MM.1S (cell line): ENCODE measurements around the gene TAPT1.

Source experiments
- DNase-seq: peaks from one replicate; pipeline ENCODE4 v3.0.0-alpha.2; 2015
- H2AFZ ChIP-seq: fragments of 300-600 bp; sonication (generic); 2 replicates; pipeline ENCODE4 v1.6.0; 2016; ENCODE audit warnings: antibody characterized with exemption, low read length
- H3F3A ChIP-seq: fragments of 300-600 bp; sonication (generic); 2 replicates; pipeline ENCODE4 v1.6.1; 2016; ENCODE audit warnings: mild to moderate bottlenecking, antibody characterized with exemption, low read length, moderate library complexity, mixed read lengths; ENCODE audit not compliant: insufficient read depth
- H3K27ac ChIP-seq: fragments of 300-600 bp; sonication (generic); 2 replicates; pipeline ENCODE4 v1.5.1; 2016; ENCODE audit warnings: mild to moderate bottlenecking, low read length
- H3K27me3 ChIP-seq: fragments of 300-600 bp; sonication (generic); replicated peaks from 2 replicates; pipeline ENCODE4 v1.6.0; 2016; ENCODE audit warnings: low read length; ENCODE audit not compliant: insufficient read depth
- H3K36me3 ChIP-seq: fragments of 300-600 bp; sonication (generic); replicated peaks from 2 replicates; pipeline ENCODE4 v1.6.1; 2016; ENCODE audit warnings: mild to moderate bottlenecking, low read length, mixed read lengths; ENCODE audit not compliant: insufficient read depth
- H3K4me1 ChIP-seq: fragments of 300-600 bp; sonication (generic); 2 replicates; pipeline ENCODE4 v1.6.1; 2016; ENCODE audit warnings: low read length, mixed read lengths
- H3K4me2 ChIP-seq: fragments of 300-600 bp; sonication (generic); 2 replicates; pipeline ENCODE4 v1.6.0; 2016; ENCODE audit warnings: low read depth, low read length
- H3K4me3 ChIP-seq: fragments of 300-600 bp; sonication (generic); 2 replicates; pipeline ENCODE4 v1.5.1; 2016; ENCODE audit warnings: low read length, mixed read lengths
- H3K79me2 ChIP-seq: fragments of 300-600 bp; sonication (generic); 2 replicates; pipeline ENCODE4 v1.6.1; 2016; ENCODE audit warnings: mixed run types, low read length, mixed read lengths
- H3K9ac ChIP-seq: fragments of 300-600 bp; sonication (generic); 2 replicates; pipeline ENCODE4 v1.6.1; 2016; ENCODE audit warnings: low read length, mixed read lengths
- H3K9me2 ChIP-seq: fragments of 300-600 bp; sonication (generic); replicated peaks from 2 replicates; pipeline ENCODE4 v1.6.1; 2016; ENCODE audit warnings: mild to moderate bottlenecking, low read length, mixed read lengths; ENCODE audit not compliant: insufficient read depth
- H3K9me3 ChIP-seq: fragments of 300-600 bp; sonication (generic); replicated peaks from 2 replicates; pipeline ENCODE4 v1.6.1; 2016; ENCODE audit warnings: mild to moderate bottlenecking, low read length, mixed read lengths; ENCODE audit not compliant: insufficient read depth
- H4K20me1 ChIP-seq: fragments of 300-600 bp; sonication (generic); 2 replicates; pipeline ENCODE4 v1.6.1; 2016; ENCODE audit warnings: mild to moderate bottlenecking, low read length, moderate library complexity, mixed read lengths; ENCODE audit not compliant: insufficient read depth
- EZH2 ChIP-seq: fragments of 300-600 bp; sonication (generic); optimal IDR thresholded peaks from 2 replicates; pipeline ENCODE3; 2017; ENCODE audit warnings: low read depth, mild to moderate bottlenecking, antibody characterized with exemption, low read length, mixed read lengths
- EZH2phosphoT487 ChIP-seq: fragments of 300-600 bp; sonication (generic); IDR thresholded peaks from 2 replicates; pipeline ENCODE4 v1.6.1; 2018; ENCODE audit warnings: antibody characterized with exemption, low read length
- TF ChIP-seq, protein P1 (sequence below): fragments of 300-600 bp; sonication (generic); IDR thresholded peaks from 2 replicates; pipeline ENCODE4 v1.5.1; 2016; ENCODE audit warnings: antibody characterized with exemption, low read length, mixed read lengths

Gene TAPT1

DNA sequence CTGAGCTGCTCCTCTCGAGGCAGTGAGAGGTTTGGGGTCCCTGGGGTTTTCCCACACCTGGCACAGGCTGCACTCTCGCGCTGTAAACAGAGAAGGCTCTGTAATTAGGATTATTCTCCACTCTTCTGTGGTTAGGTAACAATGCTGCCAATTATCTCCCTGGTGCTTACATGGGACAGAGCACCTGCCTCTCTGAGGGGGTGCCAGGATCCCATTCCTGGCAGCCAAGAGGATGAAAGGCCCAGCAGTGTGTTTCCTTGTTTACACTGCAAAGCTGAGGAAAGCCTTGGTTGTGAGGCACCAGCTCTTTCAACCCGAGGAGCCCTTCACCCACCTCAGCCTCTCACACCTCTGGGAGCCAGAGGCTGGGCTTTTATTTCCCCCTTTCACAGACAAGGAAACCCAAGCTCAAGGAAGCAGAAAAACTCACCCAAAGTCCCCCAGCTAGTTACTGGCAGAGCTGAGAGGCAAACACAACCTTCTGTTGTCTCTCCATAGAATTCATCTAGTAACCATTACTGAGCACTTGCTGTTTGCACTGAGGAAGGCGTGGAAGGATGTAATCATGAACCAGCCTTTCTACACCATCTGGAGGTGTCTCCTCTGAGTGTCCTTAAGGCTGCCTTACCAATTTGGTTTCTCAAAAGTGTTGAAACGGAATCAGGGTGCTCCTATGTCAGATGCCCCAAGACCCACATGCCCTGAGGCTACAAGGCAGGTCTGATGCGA lies 102.8 kb downstream of the TAPT1 start:
- no peak for DNase-seq
- Histone ChIP-seq H3K4me2 (no peak overlapping the region), H3F3A (no peaks in the 10 kb centered on the region), H3K27ac (no peak overlapping the region), H3K4me1 (no peaks in the 10 kb centered on the region), H3K36me3 (no peaks in the 10 kb centered on the region), H3K9me3 (no peaks in the 10 kb centered on the region), H2AFZ (no peak overlapping the region), H3K27me3 (no peaks in the 10 kb centered on the region), H3K9me2 (no peaks in the 10 kb centered on the region), H3K9ac (no peak overlapping the region), H3K79me2 (no peaks in the 10 kb centered on the region), H4K20me1 (no peaks in the 10 kb centered on the region), H3K4me3 (no peak overlapping the region)
- TF ChIP-seq EZH2 (no peak), EZH2phosphoT487 (no peak)
- TF ChIP-seq, protein P1, sequence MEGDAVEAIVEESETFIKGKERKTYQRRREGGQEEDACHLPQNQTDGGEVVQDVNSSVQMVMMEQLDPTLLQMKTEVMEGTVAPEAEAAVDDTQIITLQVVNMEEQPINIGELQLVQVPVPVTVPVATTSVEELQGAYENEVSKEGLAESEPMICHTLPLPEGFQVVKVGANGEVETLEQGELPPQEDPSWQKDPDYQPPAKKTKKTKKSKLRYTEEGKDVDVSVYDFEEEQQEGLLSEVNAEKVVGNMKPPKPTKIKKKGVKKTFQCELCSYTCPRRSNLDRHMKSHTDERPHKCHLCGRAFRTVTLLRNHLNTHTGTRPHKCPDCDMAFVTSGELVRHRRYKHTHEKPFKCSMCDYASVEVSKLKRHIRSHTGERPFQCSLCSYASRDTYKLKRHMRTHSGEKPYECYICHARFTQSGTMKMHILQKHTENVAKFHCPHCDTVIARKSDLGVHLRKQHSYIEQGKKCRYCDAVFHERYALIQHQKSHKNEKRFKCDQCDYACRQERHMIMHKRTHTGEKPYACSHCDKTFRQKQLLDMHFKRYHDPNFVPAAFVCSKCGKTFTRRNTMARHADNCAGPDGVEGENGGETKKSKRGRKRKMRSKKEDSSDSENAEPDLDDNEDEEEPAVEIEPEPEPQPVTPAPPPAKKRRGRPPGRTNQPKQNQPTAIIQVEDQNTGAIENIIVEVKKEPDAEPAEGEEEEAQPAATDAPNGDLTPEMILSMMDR, result no peak

GRCh38 chr4:16122784-16123183 lies 103.5 kb downstream of the TAPT1 start:
- no peak for DNase-seq
- Histone ChIP-seq H4K20me1 (no peaks in the 10 kb centered on the region), H3K4me3 (no peak overlapping the region), H3K36me3 (no peaks in the 10 kb centered on the region), H3K9me3 (no peaks in the 10 kb centered on the region), H3K27ac (no peak overlapping the region), H3K4me1 (no peaks in the 10 kb centered on the region), H3K79me2 (no peaks in the 10 kb centered on the region), H3K4me2 (no peak overlapping the region), H3F3A (no peaks in the 10 kb centered on the region), H3K27me3 (no peaks in the 10 kb centered on the region), H3K9me2 (no peaks in the 10 kb centered on the region), H2AFZ (no peak overlapping the region), H3K9ac (no peak overlapping the region)
- TF ChIP-seq, protein P1, result no peak
- TF ChIP-seq EZH2, result no peak
- TF ChIP-seq EZH2phosphoT487, result no peak

- Histone ChIP-seq H4K20me1 (no peaks in the 10 kb centered on the region), H3K4me2 (no peak overlapping the region), H3K4me1 (no peaks in the 10 kb centered on the region), H3K79me2 (no peaks in the 10 kb centered on the region), H3K27ac (no peak overlapping the region), H3K27me3 (no peaks in the 10 kb centered on the region), H3K9me3 (no peaks in the 10 kb centered on the region), H3K9me2 (no peaks in the 10 kb centered on the region), H2AFZ (no peak overlapping the region), H3K36me3 (no peaks in the 10 kb centered on the region), H3K9ac (no peak overlapping the region), H3K4me3 (no peak overlapping the region), H3F3A (no peaks in the 10 kb centered on the region)
- no peak for DNase-seq
- TF ChIP-seq, protein P1, result no peak
- TF ChIP-seq EZH2, result no peak
- no peak for TF ChIP-seq EZH2phosphoT487
Observed at GRCh38 chr4:16122308-16122711, 104.0 kb downstream of the TAPT1 start.
